HFF-Myc (cell line): ENCODE results near the gene KCNK17.

Experiments used
- DNase-seq: peaks from one replicate; pipeline ENCODE4 v3.0.0-alpha.2; 2011; ENCODE audit warnings: low read depth; ENCODE audit errors: extremely low read depth
- H3K4me3 ChIP-seq: replicated peaks from 2 replicates; pipeline ENCODE4 v1.5.1; 2011; ENCODE audit warnings: low read depth, mild to moderate bottlenecking, control low read depth, low read length
- CTCF ChIP-seq: IDR thresholded peaks from 2 replicates; pipeline ENCODE4 v1.5.1; 2012; ENCODE audit warnings: mild to moderate bottlenecking, low read depth, low read length, control low read depth; ENCODE audit errors: missing control alignments

Gene KCNK17

DNA sequence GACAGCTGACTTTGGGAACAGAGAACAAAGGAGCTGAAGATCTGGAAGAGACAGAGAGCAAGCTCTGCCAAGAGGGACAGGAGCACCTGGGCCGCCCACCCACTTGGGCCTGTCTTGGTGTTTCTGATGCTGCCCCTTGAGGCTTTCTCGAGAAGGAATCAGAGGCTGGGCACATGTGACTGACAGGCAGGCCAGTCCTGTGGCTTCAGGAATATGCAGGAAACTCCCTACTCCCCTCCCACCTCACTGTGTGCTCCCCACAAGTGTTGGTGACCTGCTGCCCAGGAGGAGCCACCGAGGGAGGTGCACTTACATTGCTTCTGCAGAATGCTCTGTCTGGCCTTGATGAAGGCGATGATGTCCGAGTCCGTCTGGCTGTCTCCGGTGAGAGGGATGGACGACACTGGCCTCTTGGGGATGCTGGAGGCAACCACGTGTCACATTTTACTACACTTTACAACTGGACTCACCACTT is 29.2 kb upstream of the KCNK17 start:
- DNase-seq = no peak
- no peak for TF ChIP-seq CTCF
- H3K4me3 ChIP-seq = no peak overlapping the region

GRCh38 chr6:39342692-39343395 is 28.6 kb upstream of the KCNK17 start:
- TF ChIP-seq CTCF = no peak
- DNase-seq = no peak
- H3K4me3 ChIP-seq = no peak overlapping the region

DNA sequence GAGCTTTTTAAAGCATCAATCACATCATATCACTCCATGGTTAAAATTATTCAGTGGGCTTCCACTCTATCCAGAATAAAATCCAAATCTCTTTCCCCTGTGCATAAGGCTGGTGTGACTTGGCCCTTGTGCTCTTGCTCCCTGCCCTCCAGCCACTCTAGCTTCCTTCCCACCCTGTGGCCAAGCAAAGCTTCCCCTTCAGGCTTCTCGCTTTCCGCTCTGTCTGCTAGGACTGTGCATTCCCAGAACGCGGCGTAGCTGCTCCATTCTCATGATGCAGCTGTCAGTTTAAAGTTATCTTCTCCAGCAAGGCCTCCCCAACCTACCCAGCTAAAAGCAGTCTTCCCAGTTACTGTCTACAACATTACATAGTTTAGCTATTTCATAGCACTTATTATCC is 27.7 kb upstream of the KCNK17 start:
- no peak for DNase-seq
- no peak for TF ChIP-seq CTCF
- H3K4me3 ChIP-seq = no peak overlapping the region

DNA sequence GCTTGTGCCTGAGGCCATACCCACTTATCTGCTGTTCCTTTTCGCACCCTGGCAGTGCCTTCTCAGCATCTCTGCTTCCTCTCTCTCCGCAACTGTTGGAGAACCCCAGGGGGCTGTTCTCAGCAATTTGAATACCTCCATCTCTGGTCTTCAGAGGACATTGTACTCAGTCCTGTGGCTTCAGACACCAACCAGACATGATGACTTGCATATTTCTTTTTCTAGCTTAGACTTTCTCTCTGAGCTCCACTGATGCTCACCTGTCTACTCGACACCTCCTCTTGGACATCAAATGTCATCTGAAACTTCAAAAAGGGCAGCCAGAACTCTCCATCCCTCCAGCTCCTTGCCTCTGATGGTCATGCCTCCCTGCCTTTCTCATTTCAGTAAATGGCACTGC is 27.1 kb upstream of the KCNK17 start:
- no peak overlapping the region for H3K4me3 ChIP-seq
- no peak for DNase-seq
- TF ChIP-seq CTCF = no peak

GRCh38 chr6:39339868-39340550 is 25.8 kb upstream of the KCNK17 start:
- no peak overlapping the region for H3K4me3 ChIP-seq
- no peak for TF ChIP-seq CTCF
- DNase-seq = no peak

DNA sequence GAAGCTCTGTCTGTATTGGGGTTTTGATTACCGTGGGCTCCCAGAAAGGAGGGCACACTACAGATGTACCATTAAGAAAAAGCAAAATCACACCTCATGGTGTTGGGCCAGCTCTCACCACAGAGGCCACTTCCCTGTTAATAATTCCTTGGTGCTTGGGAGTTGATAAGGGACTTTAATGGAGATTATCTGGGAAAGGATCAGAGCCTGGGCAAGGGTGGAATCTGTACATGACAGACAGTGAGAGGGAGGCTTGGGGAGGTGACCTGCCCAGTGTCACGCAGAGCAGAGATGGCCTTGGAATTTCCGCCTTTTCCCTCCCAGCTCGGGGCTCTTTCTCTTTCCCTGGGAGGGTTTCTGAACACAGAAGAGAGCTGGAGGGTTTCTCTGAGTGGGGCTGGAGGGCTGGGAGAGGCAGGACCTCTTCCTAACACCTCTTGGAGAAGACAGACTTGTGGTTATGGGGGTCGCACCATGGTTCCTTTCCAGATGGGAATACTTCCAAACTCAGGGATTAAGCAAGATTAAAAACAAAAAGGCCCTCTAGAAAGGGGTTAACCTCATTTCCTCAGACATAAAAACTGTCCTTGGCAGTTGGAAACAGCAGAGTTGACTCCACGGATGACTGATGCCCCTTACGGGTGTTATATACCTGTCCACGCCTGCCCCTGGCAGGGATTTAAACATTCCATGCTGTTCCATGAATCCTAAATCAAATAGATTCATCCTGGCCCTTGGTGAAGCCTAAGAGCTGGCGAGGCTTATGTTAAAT is 25.1 kb upstream of the KCNK17 start:
- DNase-seq = no peak
- no peak overlapping the region for H3K4me3 ChIP-seq
- no peak for TF ChIP-seq CTCF
